Panc1 (cell line): Measurements from ENCODE around the gene SLC19A1.

Source experiments
- CTCF ChIP-seq: fragments of 450-650 bp; IDR thresholded peaks from 2 replicates; pipeline ENCODE4 v1.5.1; 2017; ENCODE audit warnings: mild to moderate bottlenecking
- POLR2AphosphoS5 ChIP-seq: IDR thresholded peaks from 2 replicates; pipeline ENCODE4 v1.6.1; 2012; ENCODE audit warnings: mild to moderate bottlenecking, low read depth, low read length, moderate library complexity
- REST ChIP-seq, 2 experiments: IDR thresholded peaks; 2 replicates each; pipeline ENCODE4 v1.6.1; 2011 to 2012; ENCODE audit warnings: low read depth in 2 of 2, control low read depth in 1 of 2, low read length in 1 of 2, mild to moderate bottlenecking in 1 of 2, moderate library complexity in 1 of 2; ENCODE audit not compliant: insufficient read depth in 1 of 2
- SIN3A ChIP-seq: IDR thresholded peaks from 2 replicates; pipeline ENCODE4 v1.6.1; 2012; ENCODE audit warnings: low read depth, mild to moderate bottlenecking, low read length, moderate library complexity, borderline replicate concordance; ENCODE audit not compliant: insufficient read depth
- TCF7L2 ChIP-seq: IDR thresholded peaks from 2 replicates; pipeline ENCODE4 v1.6.1; 2011; ENCODE audit warnings: mild to moderate bottlenecking, low read depth, low read length, inconsistent platforms

GRCh38 chr21:45532826-45533360, 9.3 kb downstream of the SLC19A1 start:
- TF ChIP-seq CTCF (no peak), REST (IDR thresholded peaks at IDR 0.05; ENCODE audit: insufficient read depth in 1 of 2, low read depth in 2 of 2, low read length in 1 of 2) (no peak), POLR2AphosphoS5 (no peak), TCF7L2 (no peak), SIN3A (no peak)
